Transverse colon (tissue), 4 donors: ENCODE measurements around the gene SDR9C7.

ENCODE experiments used
- POLR2A ChIP-seq: fragments of 450-650 bp; IDR thresholded peaks from one replicate; pipeline ENCODE4 v1.6.1; 2016; ENCODE audit warnings: antibody characterized with exemption, mild to moderate bottlenecking, moderate library complexity
- POLR2AphosphoS5 ChIP-seq, 3 donors: sonication (generic); formaldehyde crosslinking; IDR thresholded peaks; one replicate each; pipeline ENCODE4 v1.6.1; 2016; ENCODE audit warnings: antibody characterized with exemption in 3 of 3
- TF ChIP-seq, protein P1 (sequence below), 5 experiments: fragments of 200-600 bp in 3 of 5; fragments of 450-650 bp in 2 of 5; sonication (generic) in 3 of 5; IDR thresholded peaks; 1 replicate in 2 of 5; 2 replicates in 3 of 5; pipeline ENCODE4 v1.5.1; 2016 to 2017; ENCODE audit warnings: antibody characterized with exemption in 5 of 5, inconsistent platforms in 3 of 5, mild to moderate bottlenecking in 2 of 5, moderate library complexity in 1 of 5

- TF ChIP-seq, protein P1, sequence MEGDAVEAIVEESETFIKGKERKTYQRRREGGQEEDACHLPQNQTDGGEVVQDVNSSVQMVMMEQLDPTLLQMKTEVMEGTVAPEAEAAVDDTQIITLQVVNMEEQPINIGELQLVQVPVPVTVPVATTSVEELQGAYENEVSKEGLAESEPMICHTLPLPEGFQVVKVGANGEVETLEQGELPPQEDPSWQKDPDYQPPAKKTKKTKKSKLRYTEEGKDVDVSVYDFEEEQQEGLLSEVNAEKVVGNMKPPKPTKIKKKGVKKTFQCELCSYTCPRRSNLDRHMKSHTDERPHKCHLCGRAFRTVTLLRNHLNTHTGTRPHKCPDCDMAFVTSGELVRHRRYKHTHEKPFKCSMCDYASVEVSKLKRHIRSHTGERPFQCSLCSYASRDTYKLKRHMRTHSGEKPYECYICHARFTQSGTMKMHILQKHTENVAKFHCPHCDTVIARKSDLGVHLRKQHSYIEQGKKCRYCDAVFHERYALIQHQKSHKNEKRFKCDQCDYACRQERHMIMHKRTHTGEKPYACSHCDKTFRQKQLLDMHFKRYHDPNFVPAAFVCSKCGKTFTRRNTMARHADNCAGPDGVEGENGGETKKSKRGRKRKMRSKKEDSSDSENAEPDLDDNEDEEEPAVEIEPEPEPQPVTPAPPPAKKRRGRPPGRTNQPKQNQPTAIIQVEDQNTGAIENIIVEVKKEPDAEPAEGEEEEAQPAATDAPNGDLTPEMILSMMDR (IDR thresholded peaks at IDR 0.05): no peak
- TF ChIP-seq POLR2A (no peak), POLR2AphosphoS5 (IDR thresholded peaks at IDR 0.05) (no peak)
These were observed 44.4 kb upstream of the SDR9C7 start for GRCh38 chr12:56978397-56979138.
